ENCODE data around the gene UNC5C. TPM values are rescaled to one million over a fixed set of nuclear protein-coding genes. Genes with fewer than 3 reads are reported as not detected.

The UNC5C gene
- total RNA-seq, 1 donor from 2014 or later = 2.2 TPM

GRCh38 chr4:95524184-95524583, 24.6 kb downstream of the UNC5C start:
- H3K4me3 ChIP-seq (ENCODE audit: low read depth, low read length) = no peak overlapping the region
- TF ChIP-seq, protein P1, sequence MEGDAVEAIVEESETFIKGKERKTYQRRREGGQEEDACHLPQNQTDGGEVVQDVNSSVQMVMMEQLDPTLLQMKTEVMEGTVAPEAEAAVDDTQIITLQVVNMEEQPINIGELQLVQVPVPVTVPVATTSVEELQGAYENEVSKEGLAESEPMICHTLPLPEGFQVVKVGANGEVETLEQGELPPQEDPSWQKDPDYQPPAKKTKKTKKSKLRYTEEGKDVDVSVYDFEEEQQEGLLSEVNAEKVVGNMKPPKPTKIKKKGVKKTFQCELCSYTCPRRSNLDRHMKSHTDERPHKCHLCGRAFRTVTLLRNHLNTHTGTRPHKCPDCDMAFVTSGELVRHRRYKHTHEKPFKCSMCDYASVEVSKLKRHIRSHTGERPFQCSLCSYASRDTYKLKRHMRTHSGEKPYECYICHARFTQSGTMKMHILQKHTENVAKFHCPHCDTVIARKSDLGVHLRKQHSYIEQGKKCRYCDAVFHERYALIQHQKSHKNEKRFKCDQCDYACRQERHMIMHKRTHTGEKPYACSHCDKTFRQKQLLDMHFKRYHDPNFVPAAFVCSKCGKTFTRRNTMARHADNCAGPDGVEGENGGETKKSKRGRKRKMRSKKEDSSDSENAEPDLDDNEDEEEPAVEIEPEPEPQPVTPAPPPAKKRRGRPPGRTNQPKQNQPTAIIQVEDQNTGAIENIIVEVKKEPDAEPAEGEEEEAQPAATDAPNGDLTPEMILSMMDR (conservative IDR thresholded peaks at IDR 0.05; ENCODE audit: low read depth, low read length) = no peak
- DNase-seq (ENCODE audit: low read depth) = no peak

DNA sequence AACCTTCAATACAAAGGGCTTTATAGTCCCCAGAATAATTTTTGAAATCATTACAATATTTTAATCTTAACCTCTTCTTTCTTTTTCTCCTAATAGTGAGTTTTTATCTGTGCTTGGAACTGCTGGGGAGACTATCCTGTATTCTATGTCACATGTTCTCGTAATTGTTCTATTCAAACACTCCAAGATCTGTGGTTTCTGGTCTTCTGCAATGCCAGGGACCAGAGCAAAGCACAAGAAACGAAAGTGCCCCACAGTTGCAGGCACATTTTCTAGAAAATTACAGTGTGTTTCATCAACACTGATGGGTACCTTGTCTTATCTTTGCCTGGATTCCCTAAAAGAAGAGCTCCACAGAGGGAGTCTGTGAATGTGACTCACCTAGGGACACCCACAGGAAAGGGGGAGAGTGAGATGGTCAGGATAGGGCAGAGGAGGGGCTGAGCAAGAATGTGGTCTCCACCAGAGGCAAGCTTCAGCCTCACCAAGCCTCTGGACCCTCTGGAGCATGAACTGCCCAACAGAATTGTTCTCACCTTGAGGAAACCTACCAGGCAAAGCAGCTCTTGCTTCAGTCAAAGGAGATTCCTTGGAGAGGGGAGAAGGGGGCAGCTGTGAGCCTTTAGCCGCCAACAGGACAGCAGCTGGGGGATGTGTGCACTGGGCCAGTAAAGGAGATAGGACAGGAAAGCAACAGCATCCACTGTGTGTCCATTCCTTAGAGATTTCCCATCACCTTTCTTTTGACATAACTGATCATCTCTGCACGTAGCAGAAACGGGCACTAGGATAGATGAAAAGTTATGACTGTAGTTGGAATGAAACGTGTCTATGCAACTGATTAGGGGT, 25.9 kb downstream of the UNC5C start:
- no peak overlapping the region for H3K4me3 ChIP-seq (ENCODE audit: low read depth, low read length)
- DNase-seq (ENCODE audit: low read depth) = no peak
- TF ChIP-seq, protein P1 (conservative IDR thresholded peaks at IDR 0.05; ENCODE audit: low read depth, low read length) = no peak

DNA sequence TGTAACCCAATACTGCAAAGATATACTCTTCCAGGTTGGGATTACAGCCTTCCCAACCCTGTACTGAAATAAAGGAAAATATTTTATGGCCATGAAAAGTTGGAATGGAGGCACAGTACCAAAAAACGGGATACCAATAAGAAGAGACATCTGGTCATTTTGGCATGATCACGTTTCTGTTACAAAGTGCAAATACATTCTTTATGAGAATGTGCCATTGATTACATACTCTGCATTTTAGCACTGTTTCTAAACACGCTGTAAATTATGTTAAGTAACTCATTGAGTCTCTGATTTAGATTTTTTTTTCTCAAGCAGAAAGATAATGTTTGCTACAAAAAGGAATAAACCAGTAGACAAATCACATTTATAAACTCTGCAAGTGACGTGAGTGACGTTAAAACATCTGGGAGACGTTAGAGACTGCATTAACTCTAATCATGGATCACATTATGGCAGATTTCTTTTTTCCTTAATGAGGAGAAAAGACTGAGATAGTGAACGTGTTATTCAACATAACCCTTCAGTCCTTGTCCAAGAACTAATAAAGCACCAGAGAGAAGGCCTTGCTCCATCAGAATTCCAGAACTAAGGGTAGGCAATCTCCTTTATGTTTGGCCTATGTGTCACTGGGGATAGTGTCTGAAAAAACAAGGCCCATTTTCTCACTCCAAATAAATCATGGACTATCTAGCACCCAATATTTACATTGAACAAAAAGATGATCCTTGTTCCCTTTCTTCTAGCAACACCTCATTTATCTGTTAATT, 31.0 kb downstream of the UNC5C start:
- no peak overlapping the region for H3K4me3 ChIP-seq (ENCODE audit: low read depth, low read length)
- no peak for DNase-seq (ENCODE audit: low read depth)
- TF ChIP-seq, protein P1 (conservative IDR thresholded peaks at IDR 0.05; ENCODE audit: low read depth, low read length) = no peak

GRCh38 chr4:95516528-95517017, 32.2 kb downstream of the UNC5C start:
- no peak for DNase-seq (ENCODE audit: low read depth)
- TF ChIP-seq, protein P1 (conservative IDR thresholded peaks at IDR 0.05; ENCODE audit: low read depth, low read length) = no peak
- no peak overlapping the region for H3K4me3 ChIP-seq (ENCODE audit: low read depth, low read length)

- no peak overlapping the region for H3K4me3 ChIP-seq (ENCODE audit: low read depth, low read length)
- no peak for DNase-seq (ENCODE audit: low read depth)
- TF ChIP-seq, protein P1 (conservative IDR thresholded peaks at IDR 0.05; ENCODE audit: low read depth, low read length) = no peak
Measured at GRCh38 chr4:95515589-95515988, 33.2 kb downstream of the UNC5C start.

DNA sequence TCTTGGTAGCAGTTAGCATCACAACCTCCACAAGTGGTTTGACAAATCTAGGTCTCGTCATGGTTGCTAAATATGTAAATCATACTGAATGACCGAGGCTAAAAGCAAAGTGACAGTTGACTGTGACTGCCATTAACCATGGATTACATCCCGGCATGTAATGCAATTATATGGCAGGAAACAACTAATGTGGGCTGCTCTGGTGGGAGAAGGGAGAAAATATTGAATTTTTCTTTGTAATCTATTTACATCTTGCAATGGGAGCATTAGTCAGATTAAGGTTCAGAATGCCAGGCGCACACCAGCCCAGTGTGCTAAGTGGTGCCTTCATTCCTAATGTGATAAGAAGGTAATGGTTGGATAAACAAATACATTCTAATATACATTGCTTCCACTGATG, 35.8 kb downstream of the UNC5C start:
- TF ChIP-seq, protein P1 (conservative IDR thresholded peaks at IDR 0.05; ENCODE audit: low read depth, low read length) = no peak
- DNase-seq (ENCODE audit: low read depth) = no peak

More for the DNA sequence above, 35.8 kb downstream of the UNC5C start:
- H3K4me3 ChIP-seq (ENCODE audit: low read depth, low read length) = no peak overlapping the region

All from epithelial cell of proximal tubule (primary cell).